HepG2 (cell line): ENCODE measurements around the gene TGFBR1. TPM values are rescaled to one million over a fixed set of nuclear protein-coding genes. Genes with fewer than 3 reads are reported as not detected.

Experiments
- ATM ChIP-seq: fragments of 450-650 bp; IDR thresholded peaks from 2 replicates; pipeline ENCODE4 v1.7.1; 2017; ENCODE audit warnings: mild to moderate bottlenecking, borderline replicate concordance
- CBFB ChIP-seq: sonication (generic); formaldehyde crosslinking; IDR thresholded peaks from 2 replicates; pipeline ENCODE4 v1.4.0; 2020; ENCODE audit warnings: missing genetic modification reagents
- CHCHD3 ChIP-seq: sonication (generic); formaldehyde crosslinking; IDR thresholded peaks from 2 replicates; pipeline ENCODE4 v1.8.0; 2022; ENCODE audit warnings: mild to moderate bottlenecking, missing genetic modification reagents, moderate library complexity
- DNMT3B ChIP-seq: conservative IDR thresholded peaks from 2 replicates; pipeline ENCODE4 v1.6.1; 2016; ENCODE audit warnings: missing biosample characterization, control low read depth
- FIP1L1 ChIP-seq: fragments of 200-400 bp; formaldehyde crosslinking; IDR thresholded peaks from 2 replicates; pipeline ENCODE4 v1.6.1; 2018; ENCODE audit warnings: low read depth, mild to moderate bottlenecking, low read length, moderate library complexity, borderline replicate concordance; ENCODE audit not compliant: insufficient read depth
- HIVEP1 ChIP-seq: sonication (generic); formaldehyde crosslinking; IDR thresholded peaks from 2 replicates; pipeline ENCODE4 v1.4.0; 2020; ENCODE audit warnings: mild to moderate bottlenecking, missing genetic modification reagents
- HOXA5 ChIP-seq: sonication (generic); formaldehyde crosslinking; IDR thresholded peaks from 2 replicates; pipeline ENCODE4 v1.4.0; 2020; ENCODE audit warnings: missing genetic modification reagents
- KLF15 ChIP-seq: sonication (generic); formaldehyde crosslinking; IDR thresholded peaks from 2 replicates; pipeline ENCODE4 v1.8.1; 2023; ENCODE audit warnings: borderline replicate concordance, mild to moderate bottlenecking, inconsistent platforms, missing genetic modification reagents, mixed read lengths
- KLF9 ChIP-seq: IDR thresholded peaks from 2 replicates; pipeline ENCODE4 v1.6.1; 2016; ENCODE audit warnings: low read depth
- MEIS2 ChIP-seq: sonication (generic); formaldehyde crosslinking; IDR thresholded peaks from 2 replicates; pipeline ENCODE4 v1.9.0; 2021; ENCODE audit warnings: mild to moderate bottlenecking, missing genetic modification reagents
- RCOR2 ChIP-seq: IDR thresholded peaks from 2 replicates; pipeline ENCODE4 v1.6.1; 2016; ENCODE audit warnings: missing biosample characterization, missing genetic modification reagents
- SMAD1 ChIP-seq: sonication (generic); formaldehyde crosslinking; IDR thresholded peaks from 2 replicates; pipeline ENCODE4 v1.4.0; 2020; ENCODE audit warnings: missing genetic modification reagents, low read depth, mild to moderate bottlenecking, borderline replicate concordance
- SMAD3 ChIP-seq: sonication (generic); formaldehyde crosslinking; IDR thresholded peaks from 2 replicates; pipeline ENCODE4 v1.4.0; 2020; ENCODE audit warnings: missing genetic modification reagents
- ZNF251 ChIP-seq: sonication (generic); formaldehyde crosslinking; IDR thresholded peaks from 2 replicates; pipeline ENCODE4 v1.9.0; 2021; ENCODE audit warnings: mild to moderate bottlenecking, missing genetic modification reagents
- ZNF256 ChIP-seq: sonication (generic); formaldehyde crosslinking; conservative IDR thresholded peaks from 2 replicates; pipeline ENCODE4 v1.4.0; 2020; ENCODE audit warnings: missing genetic modification reagents
- ZNF441 ChIP-seq: sonication (generic); formaldehyde crosslinking; IDR thresholded peaks from 2 replicates; pipeline ENCODE4 v1.7.0; 2021; ENCODE audit warnings: missing genetic modification reagents, borderline replicate concordance
- ZNF562 ChIP-seq: sonication (generic); formaldehyde crosslinking; IDR thresholded peaks from 2 replicates; pipeline ENCODE4 v1.8.0; 2022; ENCODE audit warnings: missing genetic modification reagents, borderline replicate concordance
- polyA plus RNA-seq, 8 experiments: library from polyadenylated mRNA; depleted of rRNA in 3 of 8; stranded (reverse) in 7 of 8; unstranded in 1 of 8; fragments of >200 nt; fragmentation: Illumina TruSeq in 4 of 8; extraction: Trizol in 4 of 8; gene quantifications; 2 replicates each; pipeline versions ENCODE4 v1.2.1 to v1.2.3, GENCODE V29; 2011 to 2016; ENCODE audit warnings: low read depth in 4 of 8, missing spikeins in 1 of 8, mixed read lengths in 1 of 8; ENCODE audit not compliant: insufficient read depth in 1 of 8
- total RNA-seq, 5 experiments: library from RNA; depleted of rRNA; stranded (reverse); fragments of >200 nt; fragmentation: Illumina TruSeq; extraction: Trizol; gene quantifications; 2 replicates each; pipeline ENCODE4 v1.2.3, GENCODE V29; 2016; ENCODE audit warnings: low read depth in 1 of 5
- TF ChIP-seq, protein P1 (sequence below): sonication (generic); formaldehyde crosslinking; IDR thresholded peaks from 2 replicates; pipeline ENCODE4 v1.5.1; 2020; ENCODE audit warnings: mild to moderate bottlenecking, missing genetic modification reagents, borderline replicate concordance
- TF ChIP-seq, protein P2 (sequence below): sonication (generic); formaldehyde crosslinking; conservative IDR thresholded peaks from 2 replicates; pipeline ENCODE4 v1.8.0; 2022; ENCODE audit warnings: low read depth, missing genetic modification reagents
- TF ChIP-seq, protein P3 (sequence below): sonication (generic); formaldehyde crosslinking; IDR thresholded peaks from 2 replicates; pipeline ENCODE4 v1.8.0; 2022; ENCODE audit warnings: mild to moderate bottlenecking, missing genetic modification reagents
- TF ChIP-seq, protein P4 (sequence below): sonication (generic); formaldehyde crosslinking; IDR thresholded peaks from 2 replicates; pipeline ENCODE4 v1.4.0; 2020; ENCODE audit warnings: missing genetic modification reagents
- TF ChIP-seq, protein P5 (sequence below): sonication (generic); formaldehyde crosslinking; IDR thresholded peaks from 2 replicates; pipeline ENCODE4 v1.4.0; 2020; ENCODE audit warnings: missing genetic modification reagents; ENCODE audit errors: not compliant biosample characterization

The TGFBR1 gene
- total and polyA plus RNA-seq, 2 of the 13 experiments (the other 11 are each of a cell fraction or from before 2014, with no cell fraction given) = 16.8 to 23.9 TPM

DNA sequence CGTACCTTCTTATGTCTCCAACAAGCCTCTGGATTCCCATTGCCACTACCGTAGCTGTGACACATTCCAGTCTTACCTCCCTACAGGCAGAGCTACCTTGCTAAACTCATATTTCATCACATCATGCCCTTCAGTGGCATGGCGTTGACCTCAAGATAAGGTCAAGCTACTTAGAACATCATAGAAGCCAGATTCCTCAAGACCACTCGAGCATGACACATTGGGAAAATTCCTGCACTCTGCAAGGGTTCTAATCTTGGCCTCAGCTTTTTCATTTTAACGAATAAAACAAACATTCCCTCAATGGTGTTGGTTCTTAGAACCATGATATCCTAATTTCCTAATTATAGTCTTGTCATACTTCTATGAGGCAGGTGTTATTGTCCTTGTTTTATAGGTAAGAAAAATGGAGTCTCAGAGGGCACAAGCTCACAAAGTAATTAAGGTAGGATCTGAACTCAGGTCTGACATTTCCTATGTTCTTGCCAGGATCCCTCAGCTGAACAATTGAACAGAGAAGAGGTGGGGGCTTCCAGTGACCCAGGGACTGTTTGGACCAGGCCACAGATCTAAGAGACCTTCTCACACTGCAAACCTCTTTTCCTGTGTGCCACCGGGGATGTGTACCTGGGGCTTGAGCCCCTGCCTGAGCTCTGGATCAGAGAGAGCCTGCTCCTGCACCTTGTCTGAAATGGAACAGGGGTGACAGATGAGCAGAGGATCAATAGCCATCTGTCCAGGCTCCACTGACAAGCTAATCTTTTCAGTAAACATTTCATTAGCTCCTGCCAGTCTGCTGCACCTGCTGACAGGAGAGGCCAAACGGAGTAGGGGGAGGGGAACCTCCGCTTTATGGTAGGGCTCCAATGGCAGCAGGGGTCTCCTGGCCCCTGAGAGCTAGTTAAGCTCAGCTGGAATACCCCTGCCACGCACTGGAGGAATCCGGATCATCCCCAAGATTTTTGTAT is 67.5 kb downstream of the TGFBR1 start (continued):
- no peak for TF ChIP-seq CHCHD3
- peak; percentile 83; the same call in 1 of the 2 replicates for TF ChIP-seq SMAD3 (CRISPR knock-in tag)
- TF ChIP-seq DNMT3B (CRISPR knock-in tag) = no peak
- TF ChIP-seq ZNF562 = no peak
- TF ChIP-seq ZNF251 (CRISPR knock-in tag) = no peak
- TF ChIP-seq KLF9 (CRISPR knock-in tag) = no peak
- no peak for TF ChIP-seq ZNF256 (CRISPR knock-in tag)
- peak; percentile 86 for TF ChIP-seq RCOR2 (CRISPR knock-in tag)
- TF ChIP-seq, protein P1, sequence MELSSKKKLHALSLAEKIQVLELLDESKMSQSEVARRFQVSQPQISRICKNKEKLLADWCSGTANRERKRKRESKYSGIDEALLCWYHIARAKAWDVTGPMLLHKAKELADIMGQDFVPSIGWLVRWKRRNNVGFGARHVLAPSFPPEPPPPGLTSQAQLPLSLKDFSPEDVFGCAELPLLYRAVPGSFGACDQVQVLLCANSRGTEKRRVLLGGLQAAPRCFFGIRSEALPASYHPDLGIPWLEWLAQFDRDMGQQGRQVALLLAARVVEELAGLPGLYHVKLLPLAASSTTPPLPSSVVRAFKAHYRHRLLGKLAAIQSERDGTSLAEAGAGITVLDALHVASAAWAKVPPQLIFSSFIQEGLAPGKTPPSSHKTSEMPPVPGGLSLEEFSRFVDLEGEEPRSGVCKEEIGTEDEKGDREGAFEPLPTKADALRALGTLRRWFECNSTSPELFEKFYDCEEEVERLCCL (CRISPR knock-in tag) = no peak
- TF ChIP-seq, protein P2, sequence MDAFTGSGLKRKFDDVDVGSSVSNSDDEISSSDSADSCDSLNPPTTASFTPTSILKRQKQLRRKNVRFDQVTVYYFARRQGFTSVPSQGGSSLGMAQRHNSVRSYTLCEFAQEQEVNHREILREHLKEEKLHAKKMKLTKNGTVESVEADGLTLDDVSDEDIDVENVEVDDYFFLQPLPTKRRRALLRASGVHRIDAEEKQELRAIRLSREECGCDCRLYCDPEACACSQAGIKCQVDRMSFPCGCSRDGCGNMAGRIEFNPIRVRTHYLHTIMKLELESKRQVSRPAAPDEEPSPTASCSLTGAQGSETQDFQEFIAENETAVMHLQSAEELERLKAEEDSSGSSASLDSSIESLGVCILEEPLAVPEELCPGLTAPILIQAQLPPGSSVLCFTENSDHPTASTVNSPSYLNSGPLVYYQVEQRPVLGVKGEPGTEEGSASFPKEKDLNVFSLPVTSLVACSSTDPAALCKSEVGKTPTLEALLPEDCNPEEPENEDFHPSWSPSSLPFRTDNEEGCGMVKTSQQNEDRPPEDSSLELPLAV (CRISPR knock-in tag) = no peak
- peak; percentile 24; the same call in 1 of the 2 replicates for TF ChIP-seq CBFB (CRISPR knock-in tag)
- TF ChIP-seq KLF15 = no peak
- TF ChIP-seq, protein P3, sequence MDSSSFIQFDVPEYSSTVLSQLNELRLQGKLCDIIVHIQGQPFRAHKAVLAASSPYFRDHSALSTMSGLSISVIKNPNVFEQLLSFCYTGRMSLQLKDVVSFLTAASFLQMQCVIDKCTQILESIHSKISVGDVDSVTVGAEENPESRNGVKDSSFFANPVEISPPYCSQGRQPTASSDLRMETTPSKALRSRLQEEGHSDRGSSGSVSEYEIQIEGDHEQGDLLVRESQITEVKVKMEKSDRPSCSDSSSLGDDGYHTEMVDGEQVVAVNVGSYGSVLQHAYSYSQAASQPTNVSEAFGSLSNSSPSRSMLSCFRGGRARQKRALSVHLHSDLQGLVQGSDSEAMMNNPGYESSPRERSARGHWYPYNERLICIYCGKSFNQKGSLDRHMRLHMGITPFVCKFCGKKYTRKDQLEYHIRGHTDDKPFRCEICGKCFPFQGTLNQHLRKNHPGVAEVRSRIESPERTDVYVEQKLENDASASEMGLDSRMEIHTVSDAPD = no peak
- no peak for TF ChIP-seq HIVEP1 (CRISPR knock-in tag)
- TF ChIP-seq MEIS2 = peak; percentile 99
- TF ChIP-seq, protein P4, sequence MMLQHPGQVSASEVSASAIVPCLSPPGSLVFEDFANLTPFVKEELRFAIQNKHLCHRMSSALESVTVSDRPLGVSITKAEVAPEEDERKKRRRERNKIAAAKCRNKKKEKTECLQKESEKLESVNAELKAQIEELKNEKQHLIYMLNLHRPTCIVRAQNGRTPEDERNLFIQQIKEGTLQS (CRISPR knock-in tag) = no peak
- TF ChIP-seq SMAD1 = no peak
- no peak for TF ChIP-seq FIP1L1
- TF ChIP-seq, protein P5, sequence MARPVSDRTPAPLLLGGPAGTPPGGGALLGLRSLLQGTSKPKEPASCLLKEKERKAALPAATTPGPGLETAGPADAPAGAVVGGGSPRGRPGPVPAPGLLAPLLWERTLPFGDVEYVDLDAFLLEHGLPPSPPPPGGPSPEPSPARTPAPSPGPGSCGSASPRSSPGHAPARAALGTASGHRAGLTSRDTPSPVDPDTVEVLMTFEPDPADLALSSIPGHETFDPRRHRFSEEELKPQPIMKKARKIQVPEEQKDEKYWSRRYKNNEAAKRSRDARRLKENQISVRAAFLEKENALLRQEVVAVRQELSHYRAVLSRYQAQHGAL (CRISPR knock-in tag) = no peak
- 0 out of 2 replicates have a peak, but pooled peaks have one; percentile 43 for TF ChIP-seq ZNF441 (CRISPR knock-in tag)
- TF ChIP-seq ATM = no peak
- peak; percentile 75; the same call in 1 of the 2 replicates for TF ChIP-seq HOXA5
